GM18861 (cell line): ENCODE measurements around the gene EPG5.
"Not testable (repeated sequence)": the region's sequence is repeated elsewhere in the genome, so short reads cannot be mapped to it uniquely, and the experiment has no call there.

Experiments
- ATAC-seq: cut with Tn5 transposase; IDR thresholded peaks from one replicate; pipeline ENCODE4 v1.9.1; 2021; ENCODE audit not compliant: unreplicated experiment

EPG5 gene, protein sequence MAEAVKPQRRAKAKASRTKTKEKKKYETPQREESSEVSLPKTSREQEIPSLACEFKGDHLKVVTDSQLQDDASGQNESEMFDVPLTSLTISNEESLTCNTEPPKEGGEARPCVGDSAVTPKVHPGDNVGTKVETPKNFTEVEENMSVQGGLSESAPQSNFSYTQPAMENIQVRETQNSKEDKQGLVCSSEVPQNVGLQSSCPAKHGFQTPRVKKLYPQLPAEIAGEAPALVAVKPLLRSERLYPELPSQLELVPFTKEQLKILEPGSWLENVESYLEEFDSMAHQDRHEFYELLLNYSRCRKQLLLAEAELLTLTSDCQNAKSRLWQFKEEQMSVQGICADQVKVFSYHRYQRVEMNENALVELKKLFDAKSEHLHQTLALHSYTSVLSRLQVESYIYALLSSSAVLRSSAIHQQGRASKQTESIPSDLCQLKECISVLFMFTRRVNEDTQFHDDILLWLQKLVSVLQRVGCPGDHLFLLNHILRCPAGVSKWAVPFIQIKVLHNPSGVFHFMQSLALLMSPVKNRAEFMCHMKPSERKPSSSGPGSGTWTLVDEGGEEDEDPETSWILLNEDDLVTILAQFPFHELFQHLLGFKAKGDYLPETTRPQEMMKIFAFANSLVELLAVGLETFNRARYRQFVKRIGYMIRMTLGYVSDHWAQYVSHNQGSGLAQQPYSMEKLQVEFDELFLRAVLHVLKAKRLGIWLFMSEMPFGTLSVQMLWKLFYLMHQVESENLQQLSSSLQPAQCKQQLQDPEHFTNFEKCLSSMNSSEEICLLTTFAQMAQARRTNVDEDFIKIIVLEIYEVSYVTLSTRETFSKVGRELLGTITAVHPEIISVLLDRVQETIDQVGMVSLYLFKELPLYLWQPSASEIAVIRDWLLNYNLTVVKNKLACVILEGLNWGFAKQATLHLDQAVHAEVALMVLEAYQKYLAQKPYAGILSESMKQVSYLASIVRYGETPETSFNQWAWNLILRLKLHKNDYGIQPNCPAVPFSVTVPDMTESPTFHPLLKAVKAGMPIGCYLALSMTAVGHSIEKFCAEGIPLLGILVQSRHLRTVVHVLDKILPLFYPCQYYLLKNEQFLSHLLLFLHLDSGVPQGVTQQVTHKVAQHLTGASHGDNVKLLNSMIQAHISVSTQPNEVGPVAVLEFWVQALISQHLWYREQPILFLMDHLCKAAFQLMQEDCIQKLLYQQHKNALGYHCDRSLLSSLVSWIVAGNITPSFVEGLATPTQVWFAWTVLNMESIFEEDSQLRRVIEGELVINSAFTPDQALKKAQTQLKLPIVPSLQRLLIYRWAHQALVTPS (N-terminal part only)

DNA sequence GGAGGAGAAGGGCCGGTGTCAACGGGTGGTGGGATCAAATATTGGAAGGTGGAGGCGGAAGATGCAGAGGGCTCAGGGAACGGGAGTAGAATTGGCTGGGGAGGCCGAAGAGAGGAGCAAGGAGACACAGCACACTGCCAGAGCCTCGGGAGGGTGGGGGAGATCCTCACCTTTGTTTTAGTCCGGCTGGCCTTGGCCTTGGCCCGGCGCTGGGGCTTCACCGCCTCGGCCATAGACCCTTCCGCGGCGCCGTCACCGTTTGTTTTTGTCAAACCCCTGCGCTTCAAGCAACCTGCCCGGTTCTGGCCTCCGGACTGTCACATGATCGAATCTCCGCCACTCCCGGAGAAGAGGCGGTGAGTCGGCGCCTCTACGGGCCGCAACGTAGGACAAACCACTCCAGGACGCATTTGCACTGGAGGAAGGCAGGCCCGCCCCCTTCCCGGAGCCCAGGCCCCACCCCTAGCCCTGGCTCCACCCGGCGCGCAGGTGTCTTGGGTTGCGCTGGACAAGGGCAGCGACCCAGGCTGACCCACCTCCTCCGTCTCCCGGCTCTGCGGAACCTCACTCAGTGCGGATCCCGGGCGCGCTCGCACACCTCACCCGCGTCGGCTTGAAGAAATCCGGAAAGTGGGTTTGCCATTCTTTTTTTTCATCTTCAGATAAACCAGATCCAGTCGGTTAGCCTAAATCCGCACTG, at the start of gene EPG5:
TSS of gene EPG5 (minus strand) at position 323 of the 700 bp plus-strand sequence. CDS start at position 233, 90 bp downstream.
- peak; percentile 91 for ATAC-seq

DNA sequence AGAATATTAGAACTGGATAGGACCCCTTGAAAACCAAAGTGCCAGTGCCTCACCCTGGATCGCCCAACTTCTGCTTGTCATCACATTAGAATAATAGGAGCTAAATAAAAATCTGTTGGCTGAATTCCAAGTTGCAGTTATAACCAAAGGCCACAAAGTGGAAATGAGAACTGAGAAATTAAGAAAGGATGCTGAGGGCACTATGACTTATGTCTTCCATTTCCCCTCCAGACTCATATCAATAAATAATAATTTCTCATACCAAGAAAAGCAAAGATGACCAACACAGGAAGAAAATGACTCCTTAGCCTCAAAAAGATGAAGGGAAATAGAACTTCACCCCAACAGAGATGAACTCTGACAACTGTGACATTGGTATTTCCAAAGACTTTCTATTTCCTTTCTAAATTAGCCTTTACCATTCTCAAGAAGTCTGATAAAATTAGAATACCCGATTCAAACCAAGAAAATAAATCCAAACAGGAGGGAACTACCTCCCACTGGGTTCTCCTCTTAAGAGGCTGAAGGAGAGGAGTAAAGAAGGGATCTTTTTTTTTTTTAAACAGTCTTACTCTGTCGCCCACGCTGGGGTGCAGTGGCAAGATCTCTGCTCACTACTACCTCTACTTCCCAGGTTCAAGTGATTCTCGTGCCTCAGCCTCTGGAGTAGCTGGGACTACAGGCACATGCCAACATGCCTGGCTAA, 46.5 kb upstream of the EPG5 start:
- ATAC-seq, result peak; percentile 56

DNA sequence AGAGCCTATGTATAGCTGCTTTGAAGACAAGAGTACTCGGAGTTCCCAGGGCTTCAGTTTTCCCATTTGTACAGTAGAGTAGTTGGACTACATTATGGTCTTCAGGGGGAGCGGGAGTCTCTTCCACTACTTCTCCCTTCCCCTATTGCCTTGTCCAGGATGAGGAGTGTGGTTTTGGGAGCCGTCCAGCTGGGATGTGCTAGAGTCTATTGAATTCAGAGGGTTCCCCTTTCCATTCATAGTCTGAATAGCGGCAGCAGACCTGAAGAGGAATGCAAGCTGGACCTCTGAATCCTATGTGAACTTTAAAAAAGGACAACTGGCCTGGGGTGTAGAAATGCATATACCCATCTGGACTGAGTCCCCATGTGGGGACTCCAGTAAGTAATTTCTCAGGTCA, 43.5 kb upstream of the EPG5 start:
- no peak for ATAC-seq

DNA sequence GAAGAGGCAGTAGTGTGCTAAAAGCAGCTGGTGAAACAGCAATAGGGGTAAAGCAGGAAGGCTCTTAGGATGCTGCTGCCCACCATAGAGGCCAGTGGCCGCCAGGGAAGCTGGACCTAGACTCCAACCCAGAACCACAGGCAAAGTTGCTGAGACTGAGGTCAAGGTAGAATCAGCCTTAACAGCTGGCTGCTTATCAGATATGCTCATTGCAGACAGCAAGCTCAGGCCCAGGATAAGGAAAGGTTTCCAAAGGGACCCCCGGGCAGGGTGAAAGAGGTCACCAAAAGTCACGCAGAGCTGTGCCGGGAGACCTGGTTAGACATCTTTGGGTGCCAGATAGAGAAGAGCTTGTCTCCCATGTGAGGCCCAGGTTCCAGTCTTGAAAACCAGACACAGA, 42.9 kb upstream of the EPG5 start:
- ATAC-seq, result no peak

DNA sequence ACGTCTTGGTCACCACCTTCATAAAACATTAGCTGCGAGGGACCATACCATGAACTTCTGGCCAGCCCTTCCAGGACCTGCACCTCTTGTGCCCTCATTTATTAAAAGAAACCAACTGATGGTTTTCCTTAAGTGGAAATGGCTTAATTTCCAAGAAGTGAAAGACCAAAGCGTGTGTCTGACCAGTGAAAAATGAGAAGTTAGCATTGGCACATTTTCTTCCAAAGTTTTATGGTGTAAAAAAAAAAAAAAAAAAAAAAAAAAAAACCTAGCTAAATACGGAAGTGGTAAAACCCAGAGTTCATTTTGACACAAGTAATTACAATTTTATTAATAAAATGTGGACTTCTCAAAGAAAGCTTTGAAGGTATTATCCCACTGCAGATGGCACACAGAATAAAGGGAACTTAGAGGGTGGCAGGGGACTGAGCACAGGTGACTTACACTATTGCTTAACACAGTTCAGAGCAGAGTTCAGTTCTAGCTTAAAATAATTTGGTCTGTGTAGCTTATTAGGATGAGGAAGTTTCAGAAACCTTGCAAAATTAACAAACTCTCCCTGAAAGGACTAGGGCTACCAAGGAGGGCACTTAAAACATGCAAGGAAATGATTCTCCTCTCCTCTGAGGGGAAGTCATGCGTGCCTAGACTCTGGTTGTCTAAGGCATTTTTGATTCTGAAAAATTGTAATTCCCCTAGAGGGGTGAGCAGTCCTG, 42.2 kb upstream of the EPG5 start:
- no peak for ATAC-seq

DNA sequence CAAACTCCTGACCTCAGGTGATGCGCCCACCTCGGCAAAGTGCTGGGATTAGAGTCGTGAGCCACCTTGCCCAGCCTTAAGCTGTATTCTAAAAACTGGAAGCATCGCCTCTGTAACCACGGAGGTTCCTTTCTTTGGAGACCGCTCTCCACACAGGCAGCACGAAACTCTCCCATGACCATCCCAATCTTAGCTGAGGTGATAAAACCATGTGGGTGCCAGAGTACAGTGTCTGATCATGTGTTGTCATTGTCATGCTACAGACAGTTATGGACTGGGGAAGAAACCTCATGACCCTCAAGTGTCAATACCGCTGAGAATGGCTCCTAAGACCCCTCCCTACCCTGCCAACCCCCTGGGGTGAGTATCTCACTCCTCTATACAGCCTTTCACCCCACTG, 41.4 kb upstream of the EPG5 start:
- ATAC-seq, result no peak

DNA sequence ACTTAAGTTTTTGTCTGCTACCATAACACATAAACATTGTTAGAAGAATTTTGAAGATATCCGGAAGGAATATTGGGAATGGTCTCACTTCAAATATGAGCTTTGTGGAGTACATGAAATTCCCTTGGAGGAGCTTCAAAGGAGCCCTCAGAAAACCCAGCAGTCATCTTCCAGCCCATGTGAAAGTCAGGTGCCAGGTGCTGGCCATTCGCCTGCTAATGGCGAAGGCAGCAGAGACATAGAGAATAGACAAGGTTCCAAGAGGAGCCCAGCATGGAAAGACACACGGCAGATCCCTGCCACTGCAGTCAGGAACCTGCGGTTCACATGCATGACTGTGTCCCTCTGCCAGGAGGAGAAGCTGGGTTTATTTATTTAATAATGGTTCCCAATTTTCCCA, 40.0 kb upstream of the EPG5 start:
- ATAC-seq, result no peak

DNA sequence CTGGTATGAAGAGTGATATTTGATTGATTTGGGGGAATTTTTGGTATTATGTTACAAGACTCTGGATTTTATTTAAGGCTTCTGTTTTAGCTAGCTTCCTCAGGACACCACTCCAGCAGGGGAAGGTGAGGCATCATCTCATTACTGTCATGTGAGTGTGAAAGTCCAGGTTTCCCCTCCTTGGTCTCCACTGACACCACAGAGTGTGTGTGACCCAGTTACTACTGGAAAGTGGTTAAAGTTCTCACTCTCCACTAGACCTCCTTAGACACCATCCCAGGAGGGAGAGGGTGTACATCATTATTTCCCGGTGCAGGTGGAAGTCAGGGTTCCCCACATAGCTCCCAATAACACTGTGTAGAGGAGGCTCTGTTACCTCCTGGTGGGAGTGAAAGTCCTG, 35.8 kb upstream of the EPG5 start:
- ATAC-seq, result no peak

DNA sequence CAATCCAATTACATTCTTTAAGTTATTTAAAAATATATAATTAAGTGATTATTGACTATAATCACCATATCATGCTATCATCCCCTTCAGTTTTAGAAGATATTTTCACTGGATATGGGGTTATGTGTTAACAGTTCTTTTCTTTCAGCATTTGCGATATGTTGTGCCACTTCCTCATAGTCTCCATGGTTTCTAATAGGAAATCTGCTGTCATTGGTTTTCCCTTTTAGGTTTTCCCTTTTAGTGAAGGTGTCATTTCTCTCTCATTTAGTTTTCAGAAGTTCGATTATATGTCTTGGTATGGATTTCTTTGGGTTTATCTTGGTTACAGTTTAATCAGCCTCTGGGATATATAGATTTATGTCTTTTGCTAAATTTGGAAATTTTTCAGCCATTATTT, 34.8 kb upstream of the EPG5 start:
- ATAC-seq, result no peak

DNA sequence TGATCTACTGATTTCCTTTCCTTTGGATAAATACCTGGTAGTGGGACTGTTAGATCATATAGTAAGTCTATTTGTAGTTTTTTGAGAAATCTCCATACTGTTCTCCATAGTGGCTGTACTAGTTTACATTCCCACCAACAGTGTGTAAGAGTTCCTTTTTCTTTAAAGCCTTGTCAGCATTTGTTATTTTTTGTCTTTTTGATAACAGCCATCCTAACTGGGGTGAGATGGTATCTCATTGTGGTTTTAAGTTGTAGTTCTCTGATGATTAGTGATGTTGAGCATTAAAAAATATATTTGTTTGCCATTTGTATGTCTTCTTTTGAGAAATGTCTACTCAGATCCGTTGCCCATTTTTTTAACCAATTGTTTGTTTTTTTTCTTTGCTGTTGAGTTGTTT, 33.9 kb upstream of the EPG5 start:
- no peak for ATAC-seq

DNA sequence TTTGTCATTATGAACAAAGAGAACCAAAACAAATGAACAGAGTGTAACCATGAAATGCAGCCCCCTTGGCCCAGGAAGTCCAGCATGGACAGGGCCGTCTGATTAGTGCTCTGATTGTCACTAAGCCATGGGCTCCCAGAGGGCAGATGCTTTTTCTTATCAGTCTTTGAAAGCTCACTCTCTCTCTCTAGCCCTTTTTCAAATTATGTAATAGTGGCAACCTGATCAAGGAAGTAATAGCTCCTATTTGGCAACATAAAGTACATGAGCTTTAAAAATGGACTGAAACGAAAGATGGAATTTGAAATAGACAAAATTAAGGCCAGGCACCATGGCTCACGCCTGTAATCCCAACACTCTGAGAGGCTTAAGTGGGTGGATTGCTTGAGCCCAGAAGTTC, 32.4 kb upstream of the EPG5 start:
- no peak for ATAC-seq

DNA sequence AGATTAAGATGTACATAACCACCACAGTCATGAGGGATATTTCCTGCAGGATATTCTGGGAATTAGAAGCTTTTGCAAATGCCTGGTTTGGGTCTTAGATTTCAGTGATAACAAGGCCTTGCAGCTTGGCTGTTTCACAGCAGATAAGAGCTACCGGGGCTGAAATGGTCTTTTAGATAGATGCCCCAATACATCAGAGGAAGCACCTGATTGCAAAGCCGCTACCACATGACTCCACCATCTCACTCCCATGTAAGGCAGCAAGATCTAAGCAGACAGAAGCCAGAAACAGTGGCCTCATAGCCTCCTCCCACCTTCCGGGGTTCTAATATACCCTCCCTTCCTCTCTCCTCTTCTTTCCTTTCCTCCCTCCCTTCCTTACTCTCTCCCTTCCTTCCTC, 31.1 kb upstream of the EPG5 start:
- ATAC-seq, result no peak

DNA sequence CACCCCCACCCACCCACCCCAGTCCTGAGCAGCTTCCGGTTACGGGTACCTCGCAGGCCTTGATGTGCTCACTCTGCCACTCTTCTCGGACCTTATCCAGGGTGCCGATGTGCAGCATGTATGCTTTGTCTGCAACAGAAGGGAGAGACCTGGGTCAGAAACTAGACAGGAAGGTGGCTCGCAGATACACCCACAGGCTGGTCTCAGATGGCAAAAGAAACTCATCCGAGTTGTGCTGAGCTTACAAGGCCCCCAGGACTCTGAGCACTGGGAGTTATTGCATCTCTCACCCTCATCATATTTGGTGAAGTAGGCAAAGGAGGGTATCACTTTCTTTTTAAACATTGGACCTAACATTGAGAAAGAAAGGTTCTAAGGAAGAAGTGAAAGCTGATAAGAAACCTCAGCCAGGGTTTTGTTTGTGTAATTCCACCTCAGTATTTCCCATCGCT, 30.6 kb upstream of the EPG5 start:
- no peak for ATAC-seq

DNA sequence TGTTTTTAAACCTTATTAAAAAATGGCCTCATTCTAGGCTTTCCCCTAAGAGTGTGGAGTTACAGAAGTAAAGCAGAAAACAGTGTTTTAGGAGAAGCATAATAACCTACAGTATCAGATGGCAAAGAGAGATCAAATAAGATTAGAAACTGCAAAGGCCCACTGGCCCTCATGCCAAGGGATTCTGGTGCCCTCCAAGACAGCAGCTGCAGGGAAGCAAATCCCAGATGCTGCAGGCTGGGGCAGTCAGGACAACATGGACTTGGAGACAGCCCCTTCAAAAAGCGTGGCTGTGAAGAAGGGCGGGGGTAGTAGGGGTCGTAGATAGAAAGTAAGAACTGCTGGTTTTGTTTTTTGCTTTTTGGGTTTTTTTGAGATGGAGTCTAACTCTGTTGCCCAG, 28.3 kb upstream of the EPG5 start:
- no peak for ATAC-seq

DNA sequence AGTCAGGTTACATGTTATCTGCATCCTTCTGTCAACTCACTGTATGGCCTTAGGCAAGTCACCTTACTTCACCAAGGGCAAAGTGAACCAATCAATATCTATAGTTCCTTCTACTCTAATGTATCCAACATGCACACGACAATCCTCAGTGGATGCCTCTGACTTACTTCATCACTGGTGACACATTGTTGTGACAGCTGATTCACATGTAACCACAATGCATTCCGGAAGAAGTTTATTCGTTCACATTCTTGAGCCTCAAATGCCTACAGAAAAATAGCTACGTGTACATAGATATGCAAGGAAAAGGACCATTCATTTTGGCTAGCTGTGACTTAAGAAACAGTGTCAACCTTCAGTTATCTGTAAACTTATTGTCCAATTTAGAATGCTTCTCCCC, 26.3 kb upstream of the EPG5 start:
- no peak for ATAC-seq

DNA sequence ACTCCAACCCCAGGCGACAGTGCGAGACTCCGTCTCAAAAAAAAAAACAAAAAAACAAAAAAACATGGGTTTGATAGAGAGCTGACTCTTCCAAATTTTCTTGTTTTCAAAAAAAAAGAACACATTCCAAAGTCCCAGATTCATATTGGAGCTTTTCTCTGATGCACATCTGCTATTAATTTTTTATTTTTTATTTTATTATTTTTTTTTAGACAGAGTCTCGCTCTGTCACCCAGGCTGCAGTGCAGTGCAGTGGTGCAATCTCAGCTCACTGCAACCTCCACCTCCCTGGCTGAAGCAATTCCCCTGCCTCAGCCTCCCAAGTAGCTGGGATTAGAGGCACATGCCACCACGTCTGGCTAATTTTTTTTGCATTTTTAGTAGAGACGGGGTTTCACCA, 25.4 kb upstream of the EPG5 start:
- not testable (repeated sequence) for ATAC-seq

DNA sequence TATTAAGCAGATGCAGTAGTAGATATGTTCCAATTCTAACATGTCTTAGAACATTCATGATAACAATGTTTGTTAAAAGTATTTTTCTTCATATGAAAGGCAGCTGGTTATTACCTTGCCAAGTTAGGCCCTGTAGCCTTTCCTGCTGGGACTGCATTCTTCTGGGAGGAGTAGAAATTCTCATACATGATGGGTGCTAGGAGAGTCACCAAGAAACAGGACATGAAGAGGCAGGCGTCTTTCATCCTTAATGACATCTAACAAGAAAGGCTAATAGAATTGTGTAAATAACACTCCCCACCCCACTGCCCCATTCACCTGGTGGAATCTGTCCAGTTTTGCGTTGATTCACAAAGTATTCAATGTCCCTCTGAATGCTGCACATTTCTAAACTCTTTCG, 24.7 kb upstream of the EPG5 start:
- no peak for ATAC-seq

DNA sequence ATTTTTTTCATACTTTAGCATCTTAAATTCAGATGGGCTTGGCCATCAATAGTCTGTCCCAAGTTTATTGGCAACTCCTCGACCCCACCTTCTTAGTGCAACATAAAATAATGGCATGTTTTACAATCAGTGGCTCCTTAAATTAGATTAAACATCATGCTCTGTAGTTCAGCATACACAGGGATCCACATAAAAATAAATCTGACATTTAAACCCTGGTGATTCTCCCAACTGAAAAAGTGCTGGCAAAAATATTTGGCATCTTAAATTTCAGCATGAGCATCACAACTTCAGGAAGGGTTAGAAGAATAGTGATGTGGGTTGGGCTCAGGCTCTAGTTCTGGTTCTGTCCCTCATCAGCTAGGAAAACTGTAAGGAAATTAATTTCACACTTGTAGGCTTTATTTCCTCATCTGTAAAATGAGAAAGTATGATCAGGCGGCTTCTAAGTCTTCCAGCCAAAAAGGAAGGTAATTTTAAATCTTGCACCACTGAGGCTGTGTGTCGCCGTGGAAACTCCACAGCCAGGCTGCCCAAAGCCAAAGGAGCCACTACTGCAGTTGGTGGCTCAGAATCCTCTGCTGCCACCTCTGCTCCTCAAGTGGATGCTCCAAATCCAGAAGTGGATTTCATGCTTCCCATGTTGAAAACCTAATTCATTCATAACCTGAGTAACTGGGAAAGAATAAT, 17.6 kb upstream of the EPG5 start:
- ATAC-seq, result no peak

DNA sequence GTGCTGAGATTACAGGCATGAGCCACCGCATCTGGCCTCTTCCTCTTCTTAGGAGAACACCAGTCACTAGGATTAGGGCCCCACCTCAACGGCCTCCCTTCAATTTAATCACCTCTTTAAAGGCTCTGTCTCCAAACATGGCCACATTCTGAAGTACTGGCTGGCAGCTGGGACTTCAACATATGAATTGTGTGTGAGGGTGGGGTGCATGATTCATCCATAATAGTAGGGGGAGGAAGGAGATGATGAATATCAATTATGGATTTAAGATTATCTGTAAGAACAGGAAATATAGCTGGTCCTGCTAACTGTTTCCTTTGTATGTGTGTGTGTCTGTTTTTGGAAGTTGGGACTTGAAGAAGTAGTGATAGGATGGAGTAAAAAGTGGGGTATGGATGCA, 14.7 kb upstream of the EPG5 start:
- no peak for ATAC-seq
